Activated B cell treated with CpG ODN at 0.5 μM for 24 hours (primary cell): Measurements from ENCODE around the gene ANAPC2. TPM values are rescaled to one million over a fixed set of nuclear protein-coding genes. Genes with fewer than 3 reads are reported as not detected.
A peak's percentile ranks its signal among the peaks of the same experiment; 100 is the strongest.

Source experiments
- ATAC-seq: fragments of 200-7000 bp; cut with Tn5 transposase; one replicate; pipeline ENCODE4 v1.10.0; 2021; ENCODE audit warnings: low read depth, mild to moderate bottlenecking, moderate library complexity
- CTCF ChIA-PET: fragments of 350-600 bp; sonication (Branson Sonifier 250); formaldehyde crosslinking; loops from one replicate; lab custom pipeline; 2021; ENCODE audit warnings: antibody characterized with exemption; lab: Charles Lee
- POLR2A ChIA-PET: fragments of 350-600 bp; sonication (Branson Sonifier 250); formaldehyde crosslinking; loops from one replicate; lab custom pipeline; 2021; ENCODE audit warnings: antibody characterized with exemption; lab: Charles Lee
- DNase-seq: peaks from one replicate; pipeline ENCODE4 v3.0.0; 2022
- H3K27ac Mint-ChIP-seq: one replicate; pipeline ENCODE4 v1.8.0; 2020; ENCODE audit warnings: mixed read lengths
- H3K27me3 Mint-ChIP-seq: one replicate; pipeline ENCODE4 v1.8.0; 2021; ENCODE audit warnings: mixed read lengths
- H3K36me3 Mint-ChIP-seq: one replicate; pipeline ENCODE4 v1.8.0; 2021; ENCODE audit warnings: low read depth, mixed read lengths
- H3K4me1 Mint-ChIP-seq: one replicate; pipeline ENCODE4 v1.8.0; 2021; ENCODE audit warnings: mixed read lengths
- H3K4me3 Mint-ChIP-seq: one replicate; pipeline ENCODE4 v1.8.0; 2020; ENCODE audit warnings: mild to moderate bottlenecking, mixed read lengths
- H3K9me3 Mint-ChIP-seq: one replicate; pipeline ENCODE4 v1.8.0; 2020; ENCODE audit warnings: mixed read lengths
- intact Hi-C: fragments of 100-400 bp; cut with micrococcal nuclease; formaldehyde crosslinking; loops from one replicate; pipeline ENCODE4 v1.15.1; 2024
- total RNA-seq: library from RNA; stranded (reverse); gene quantifications from 2 replicates; pipeline ENCODE4 v1.2.3, GENCODE V29; 2022
- TF ChIP-seq, protein P1 (sequence below): fragments of 200-600 bp; IDR thresholded peaks from one replicate; pipeline ENCODE4 v1.8.0; 2022; ENCODE audit warnings: antibody characterized with exemption, mild to moderate bottlenecking

Gene ANAPC2
- total RNA-seq, 1 donor from 2014 or later: 93.9 TPM

DNA sequence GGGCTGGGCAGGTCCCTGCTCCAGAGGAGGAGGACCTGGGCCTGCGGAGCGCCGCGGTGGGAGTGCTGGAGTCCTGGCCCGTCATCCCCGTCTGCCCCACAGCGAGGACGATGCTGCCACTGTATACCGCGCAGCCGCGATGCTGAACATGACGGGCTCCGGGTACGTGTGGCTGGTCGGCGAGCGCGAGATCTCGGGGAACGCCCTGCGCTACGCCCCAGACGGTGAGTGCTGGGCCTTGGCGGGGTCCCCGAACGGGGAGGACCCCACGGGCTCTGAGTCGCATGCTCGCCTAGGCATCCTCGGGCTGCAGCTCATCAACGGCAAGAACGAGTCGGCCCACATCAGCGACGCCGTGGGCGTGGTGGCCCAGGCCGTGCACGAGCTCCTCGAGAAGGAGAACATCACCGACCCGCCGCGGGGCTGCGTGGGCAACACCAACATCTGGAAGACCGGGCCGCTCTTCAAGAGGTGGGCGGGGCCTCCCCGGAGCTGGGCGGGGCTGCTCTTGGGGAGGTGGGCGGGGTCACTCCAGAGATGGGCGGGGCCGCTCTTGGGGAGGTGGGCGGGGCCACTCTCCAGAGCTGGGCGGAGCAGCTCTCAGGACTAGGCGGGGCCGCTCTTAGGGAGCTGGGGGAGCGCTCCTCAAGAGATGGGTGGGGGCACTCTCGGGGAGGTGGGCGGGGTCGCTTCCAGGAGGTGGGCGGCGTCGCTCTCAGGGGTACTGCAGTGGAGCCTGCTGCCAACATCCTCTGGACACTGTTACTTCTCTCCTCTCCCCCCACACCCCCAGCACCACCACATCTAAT, 31.6 kb downstream of the ANAPC2 start:
- Mint-ChIP-seq H3K4me3 (peak overlapping the region; percentile 56), H3K4me1 (peaks cover 25% of the 10 kb centered on the region), H3K27ac (no peak overlapping the region), H3K9me3 (no peaks in the 10 kb centered on the region), H3K36me3 (no peaks in the 10 kb centered on the region), H3K27me3 (peaks cover 31% of the 10 kb centered on the region)
- ATAC-seq (peak; percentile 81), DNase-seq (peak; percentile 43)
- intact Hi-C loops: no loop called here
- TF ChIP-seq, protein P1, sequence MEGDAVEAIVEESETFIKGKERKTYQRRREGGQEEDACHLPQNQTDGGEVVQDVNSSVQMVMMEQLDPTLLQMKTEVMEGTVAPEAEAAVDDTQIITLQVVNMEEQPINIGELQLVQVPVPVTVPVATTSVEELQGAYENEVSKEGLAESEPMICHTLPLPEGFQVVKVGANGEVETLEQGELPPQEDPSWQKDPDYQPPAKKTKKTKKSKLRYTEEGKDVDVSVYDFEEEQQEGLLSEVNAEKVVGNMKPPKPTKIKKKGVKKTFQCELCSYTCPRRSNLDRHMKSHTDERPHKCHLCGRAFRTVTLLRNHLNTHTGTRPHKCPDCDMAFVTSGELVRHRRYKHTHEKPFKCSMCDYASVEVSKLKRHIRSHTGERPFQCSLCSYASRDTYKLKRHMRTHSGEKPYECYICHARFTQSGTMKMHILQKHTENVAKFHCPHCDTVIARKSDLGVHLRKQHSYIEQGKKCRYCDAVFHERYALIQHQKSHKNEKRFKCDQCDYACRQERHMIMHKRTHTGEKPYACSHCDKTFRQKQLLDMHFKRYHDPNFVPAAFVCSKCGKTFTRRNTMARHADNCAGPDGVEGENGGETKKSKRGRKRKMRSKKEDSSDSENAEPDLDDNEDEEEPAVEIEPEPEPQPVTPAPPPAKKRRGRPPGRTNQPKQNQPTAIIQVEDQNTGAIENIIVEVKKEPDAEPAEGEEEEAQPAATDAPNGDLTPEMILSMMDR: no peak
- CTCF ChIA-PET: interaction anchor here (0.6 kb wide), 1 partner anchor 110 kb away, joined by 3 read pairs; no protein-coding TSS in a partner anchor
- POLR2A ChIA-PET: interaction anchor here (0.5 to 1.3 kb wide), 5 partner anchors 29 to 83 kb away, joined by 3 to 5 read pairs (median 4); no protein-coding TSS in a partner anchor

DNA sequence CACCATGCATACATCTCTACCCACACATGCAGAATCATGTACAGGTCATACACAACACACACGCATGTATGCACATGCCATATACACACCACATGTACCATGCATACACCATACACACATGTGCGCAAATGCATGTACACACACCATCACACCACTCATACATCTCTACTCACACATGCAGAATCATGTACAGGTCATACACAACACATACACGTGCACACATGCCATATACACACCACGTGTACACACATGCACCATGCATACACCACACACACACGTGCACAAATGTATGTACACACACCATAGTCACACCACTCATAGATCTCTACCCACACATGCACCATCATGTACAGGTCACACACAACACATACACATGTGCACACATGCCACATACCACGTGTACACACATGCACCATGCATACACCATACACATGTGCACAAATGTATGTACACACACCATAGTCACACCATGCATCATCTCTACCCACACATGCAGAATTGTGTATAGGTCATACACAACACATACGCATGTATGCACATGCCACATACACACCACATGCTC, 35.4 kb downstream of the ANAPC2 start:
- H3K4me3 Mint-ChIP-seq: no peak overlapping the region
- no peaks in the 10 kb centered on the region for H3K36me3 Mint-ChIP-seq
- H3K27me3 Mint-ChIP-seq: peaks cover 13% of the 10 kb centered on the region
- CTCF ChIA-PET: no interaction called here
- TF ChIP-seq, protein P1: no peak
- intact Hi-C loops: no loop called here
- H3K27ac Mint-ChIP-seq: no peak overlapping the region
- no peak for ATAC-seq
- H3K9me3 Mint-ChIP-seq: no peaks in the 10 kb centered on the region
- POLR2A ChIA-PET: no interaction called here
- peaks cover 19% of the 10 kb centered on the region for H3K4me1 Mint-ChIP-seq
- DNase-seq: no peak

DNA sequence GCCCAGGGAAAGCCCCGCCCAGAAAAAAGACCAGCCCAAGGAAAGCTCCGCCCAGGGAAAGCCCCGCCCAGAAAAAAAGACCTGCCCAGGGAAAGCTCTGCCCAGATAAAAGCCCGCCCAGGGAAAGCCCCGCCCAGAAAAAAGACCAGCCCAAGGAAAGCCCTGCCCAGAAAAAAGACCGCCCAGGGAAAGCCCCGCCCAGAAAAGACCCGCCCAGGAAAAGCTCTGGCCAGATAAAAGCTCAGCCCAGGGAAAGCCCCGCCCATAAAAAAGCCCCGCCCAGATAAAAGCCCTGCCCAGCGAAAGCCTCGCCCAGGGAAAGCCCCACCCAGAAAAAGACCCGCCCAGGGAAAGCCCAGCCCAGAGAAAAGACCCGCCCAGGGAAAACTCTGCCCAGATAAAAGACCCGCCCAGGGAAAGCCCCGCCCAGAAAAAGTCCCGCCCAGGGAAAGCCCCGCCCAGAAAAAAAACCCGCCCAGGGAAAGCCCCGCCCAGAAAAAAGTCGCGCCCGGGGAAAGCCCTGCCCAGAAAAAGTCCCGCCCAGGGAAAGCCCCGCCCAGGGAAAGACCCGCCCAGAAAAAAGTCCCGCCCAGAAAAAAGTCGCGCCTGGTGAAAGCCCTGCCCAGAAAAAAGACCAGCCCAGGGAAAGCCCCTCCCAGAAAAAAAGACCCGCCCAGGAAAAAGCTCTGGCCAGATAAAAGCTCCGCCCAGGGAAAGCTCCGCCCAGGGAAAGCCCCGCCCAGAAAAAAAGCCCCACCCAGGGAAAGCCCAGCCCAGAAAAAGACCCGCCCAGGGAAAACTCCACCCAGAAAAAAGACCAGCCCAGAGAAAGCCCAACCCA, 37.5 kb downstream of the ANAPC2 start:
- DNase-seq: peak; percentile 67
- H3K27me3 Mint-ChIP-seq: peaks cover 9% of the 10 kb centered on the region
- intact Hi-C loops: loop anchor here (1.0 to 2.0 kb wide), 8 partner anchors 22 to 360 kb away; partner anchors contain the start of genes ANAPC2, MAN1B1, PAXX and RNF208
- H3K27ac Mint-ChIP-seq: peak overlapping the region; percentile 92
- TF ChIP-seq, protein P1: no peak
- H3K4me3 Mint-ChIP-seq: peak overlapping the region; percentile 52
- no peaks in the 10 kb centered on the region for H3K9me3 Mint-ChIP-seq
- ATAC-seq: peak; percentile 67
- no peaks in the 10 kb centered on the region for H3K36me3 Mint-ChIP-seq
- peaks cover 14% of the 10 kb centered on the region for H3K4me1 Mint-ChIP-seq
- ChIA-PET POLR2A (interaction anchor here (0.6 to 3.1 kb wide), 23 partner anchors 11 to 842 kb away, joined by 3 to 76 read pairs (median 5); partner anchors contain the start of genes ANAPC2, GRIN1, MAN1B1 and SSNA1), CTCF (interaction anchor here (0.6 to 1.1 kb wide), 4 partner anchors 14 to 116 kb away, joined by 3 to 4 read pairs (median 3); partner anchors contain the start of gene TPRN)

DNA sequence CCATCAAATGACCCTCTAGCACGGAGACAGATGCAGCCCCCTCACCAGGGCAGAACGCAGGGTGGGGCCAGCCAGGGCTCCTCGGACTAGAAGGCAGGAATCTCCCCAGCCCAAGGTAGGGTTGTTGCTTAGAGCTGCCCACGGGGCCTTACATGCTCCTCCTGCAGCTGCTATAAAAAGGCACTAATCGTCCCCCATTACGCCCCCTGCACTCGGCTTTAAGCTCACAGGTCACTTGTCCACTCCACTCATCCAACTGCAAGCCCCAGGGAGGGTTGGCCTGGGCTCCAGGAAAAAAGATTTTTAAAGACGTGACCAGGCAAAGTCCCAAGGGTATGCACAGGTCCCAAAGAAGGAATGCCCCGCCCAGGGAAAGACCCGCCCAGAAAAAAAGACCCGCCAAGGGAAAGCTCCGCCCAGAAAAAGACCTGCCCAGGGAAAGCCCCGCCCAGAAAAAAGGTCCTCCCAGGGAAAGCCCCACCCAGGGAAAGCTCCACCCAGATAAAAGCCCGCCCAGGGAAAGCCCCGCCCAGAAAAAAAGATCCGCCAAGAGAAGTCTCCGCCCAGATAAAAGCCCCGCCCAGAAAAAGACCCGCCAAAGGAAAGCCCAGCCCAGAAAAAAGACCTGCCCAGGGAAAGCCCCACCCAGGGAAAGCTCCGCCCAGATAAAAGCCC, 38.3 kb downstream of the ANAPC2 start:
- intact Hi-C loops: loop anchor here (2.0 kb wide), 4 partner anchors 63 to 157 kb away; partner anchors contain the start of genes MAN1B1, PAXX and RNF208
- no peak for DNase-seq
- TF ChIP-seq, protein P1: no peak
- no peaks in the 10 kb centered on the region for H3K36me3 Mint-ChIP-seq
- no peak for ATAC-seq
- ChIA-PET CTCF (interaction anchor here (1.1 kb wide), 1 partner anchor 13 kb away, joined by 3 read pairs; no protein-coding TSS in a partner anchor), POLR2A (interaction anchor here (0.6 to 3.1 kb wide), 12 partner anchors 11 to 91 kb away, joined by 3 to 76 read pairs (median 14); partner anchors contain the start of genes ANAPC2, GRIN1, MAN1B1 and SSNA1)
- no peaks in the 10 kb centered on the region for H3K9me3 Mint-ChIP-seq
- peak overlapping the region; percentile 30 for H3K27ac Mint-ChIP-seq
- H3K4me1 Mint-ChIP-seq: peaks cover 14% of the 10 kb centered on the region
- no peak overlapping the region for H3K4me3 Mint-ChIP-seq
- peaks cover 8% of the 10 kb centered on the region for H3K27me3 Mint-ChIP-seq
